KBM-7 (cell line): ENCODE results near the gene ART4.
A peak's percentile ranks its signal among the peaks of the same experiment; 100 is the strongest.

Experiments
- DNase-seq: peaks from one replicate; pipeline ENCODE4 v3.0.0-alpha.2; 2015
- in situ Hi-C: fragments of 300-500 bp; cut with MboI; formaldehyde crosslinking; loops from 2 replicates; pipeline ENCODE4 v1.14.3; 2020; ENCODE audit warnings: low sequenced_read_pairs, low pct_unique_long_range_greater_than_20kb, mixed read lengths

ART4 gene

GRCh38 chr12:14776236-14776961 lies 66.9 kb downstream of the ART4 start:
- peak; percentile 30 for DNase-seq
- in situ Hi-C loops, result no loop called here

GRCh38 chr12:14775636-14775980 lies 67.7 kb downstream of the ART4 start:
- in situ Hi-C loops, result no loop called here
- no peak for DNase-seq
